ENCODE measurements around the gene CD6. TPM values are rescaled to one million over a fixed set of nuclear protein-coding genes. Genes with fewer than 3 reads are reported as not detected.
A peak's percentile ranks its signal among the peaks of the same experiment; 100 is the strongest.

Gene CD6
- total RNA-seq, 1 experiment from 2014 or later: not detected

DNA sequence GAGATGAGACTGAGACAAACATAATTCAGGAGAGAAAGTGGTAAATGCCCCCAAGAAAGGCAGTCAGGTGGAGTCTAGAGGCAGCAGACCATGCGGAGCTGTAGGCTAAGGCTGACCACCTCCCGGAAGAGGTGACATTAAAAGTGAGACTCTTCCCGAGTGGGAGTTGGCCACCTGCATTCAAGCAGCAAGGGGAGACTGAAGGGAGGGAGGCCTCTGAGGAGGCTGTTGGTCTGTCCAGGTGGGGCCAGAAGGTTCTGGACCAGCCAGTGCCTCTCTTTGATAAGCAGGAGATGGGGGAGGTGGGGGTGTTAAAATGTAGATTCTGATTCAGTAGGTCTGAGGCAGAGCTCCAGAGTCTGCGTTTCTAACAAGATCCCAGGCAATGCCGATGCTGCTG lies 37.5 kb downstream of the CD6 start:
- Histone ChIP-seq H3K56ac (ENCODE audit: insufficient read length, low read depth, low read length) (no peak overlapping the region), H2BK15ac (ENCODE audit: low read depth, low read length) (no peak overlapping the region), H2BK120ac (ENCODE audit: low read depth, low read length, poor library complexity, severe bottlenecking) (no peak overlapping the region), H3K27ac (ENCODE audit: insufficient read length, low read depth, low read length) (no peak overlapping the region), H4K91ac (ENCODE audit: insufficient read length, low read depth, low read length) (no peak overlapping the region), H3K23ac (ENCODE audit: insufficient read length, low read depth, low read length) (no peak overlapping the region), H4K5ac (ENCODE audit: insufficient read length, low read depth, low read length) (no peak overlapping the region), H3K79me1 (ENCODE audit: insufficient read depth, low read depth, low read length, poor library complexity, severe bottlenecking) (no peaks in the 10 kb centered on the region), H3K27me3 (ENCODE audit: insufficient read depth, low read length) (peaks cover 50% of the 10 kb centered on the region; the same call in 1 of the 2 replicates), H3K4ac (ENCODE audit: low read depth, low read length) (no peak overlapping the region), H2BK5ac (ENCODE audit: insufficient read length, low read length) (no peak overlapping the region), H2AFZ (ENCODE audit: low read length) (no peak overlapping the region), H2AK5ac (ENCODE audit: insufficient read length, low read length) (no peak overlapping the region), H2BK20ac (ENCODE audit: low read depth, low read length, poor library complexity, severe bottlenecking) (no peak overlapping the region), H3K18ac (ENCODE audit: insufficient read length, low read depth, low read length) (no peak overlapping the region), H2BK12ac (ENCODE audit: insufficient read length, low read depth, low read length) (no peak overlapping the region), H4K20me1 (ENCODE audit: control insufficient read depth, insufficient read depth, insufficient read length) (peaks cover 2% of the 10 kb centered on the region), H4K8ac (replicated peaks; ENCODE audit: insufficient read length, low read depth, low read length) (no peak overlapping the region), H3K14ac (ENCODE audit: insufficient read depth, low read length) (no peak overlapping the region), H3K9me3 (ENCODE audit: control insufficient read depth, low read depth, low read length) (no peaks in the 10 kb centered on the region), H3K9ac (ENCODE audit: extremely low read depth, insufficient read length, low read length) (no peak overlapping the region), H3T11ph (ENCODE audit: low read length) (no peak overlapping the region), H3K4me1 (ENCODE audit: insufficient read depth, low read length) (no peaks in the 10 kb centered on the region), H3K4me2 (ENCODE audit: insufficient read depth, insufficient read length, low read length) (peak overlapping the region; percentile 50), H3K23me2 (ENCODE audit: insufficient read length, low read depth, low read length, poor library complexity, severe bottlenecking) (peaks cover 9% of the 10 kb centered on the region), H3K79me2 (ENCODE audit: insufficient read depth, low read length) (no peaks in the 10 kb centered on the region)
- Mint-ChIP-seq H3K4me1 (peaks cover 16 to 50% of the 10 kb centered on the region in 2 experiments), H3K9me3 (no peaks in the 10 kb centered on the region), H3K4me3 (peak overlapping the region in 1 of 2 experiments; percentile 81; a peak in 2 of 5 replicates), H3K27ac (no peak overlapping the region; a peak in 1 of 7 replicates), H3K36me3 (ENCODE audit: insufficient read depth in 1 of 3, low read depth in 3 of 3) (no peaks in the 10 kb centered on the region), H3K27me3 (ENCODE audit: low read depth) (peaks cover 97% of the 10 kb centered on the region)
- TF ChIP-seq CTCF (conservative IDR thresholded peaks at IDR 0.05): no peak
- no CpG with 5 or more reads among the region's 5 CpGs for WGBS (ENCODE audit: extremely low coverage, insufficient read length, low lambda C conversion rate)
- no peak for DNase-seq

All from H9 (cell line).